Ramos (cell line): ENCODE results near the gene CEP104.

Experiments
- in situ Hi-C: fragments of 300-500 bp; cut with MboI; formaldehyde crosslinking; loops from one replicate; pipeline ENCODE4 v1.14.3; 2022; ENCODE audit warnings: low sequenced_read_pairs; ENCODE audit not compliant: unreplicated experiment

Gene CEP104

GRCh38 chr1:3772027-3772714 is 84.8 kb downstream of the CEP104 start:
- in situ Hi-C loops, result no loop called here

GRCh38 chr1:3771108-3772026 is 85.6 kb downstream of the CEP104 start:
- in situ Hi-C loops, result no loop called here

GRCh38 chr1:3770047-3770765 is 86.8 kb downstream of the CEP104 start:
- in situ Hi-C loops, result no loop called here

GRCh38 chr1:3768811-3769390 is 88.1 kb downstream of the CEP104 start:
- in situ Hi-C loops, result no loop called here

- in situ Hi-C loops, result no loop called here
Measured at GRCh38 chr1:3767328-3767925, 89.6 kb downstream of the CEP104 start.

GRCh38 chr1:3763351-3764125 is 93.5 kb downstream of the CEP104 start:
- in situ Hi-C loops, result no loop called here

- in situ Hi-C loops, result no loop called here
Measured at GRCh38 chr1:3762873-3763228, 94.2 kb downstream of the CEP104 start.

GRCh38 chr1:3762151-3762872 is 94.7 kb downstream of the CEP104 start:
- in situ Hi-C loops, result no loop called here
